Left lung (tissue), 14 donors: ENCODE measurements around the gene PIK3R1. TPM values are rescaled to one million over a fixed set of nuclear protein-coding genes. Genes with fewer than 3 reads are reported as not detected.

ENCODE experiments used
- ATAC-seq: fragments of 200-7000 bp; cut with Tn5 transposase; one replicate; pipeline ENCODE4 v1.9.1; 2020; ENCODE audit warnings: moderate library complexity
- DNase-seq, 4 donors: peaks; one replicate each; pipeline ENCODE4 v3.0.0-alpha.2; 2013 to 2020
- H3K27ac ChIP-seq, 2 donors: fragments of 200-600 bp; sonication (generic) in 1 of 2; one replicate each; pipeline versions ENCODE4 v1.5.0 to v1.8.0; 2020 to 2021
- H3K27me3 ChIP-seq, 2 donors: fragments of 200-600 bp; sonication (generic) in 1 of 2; one replicate each; pipeline versions ENCODE4 v1.5.0 to v1.8.0; 2020 to 2021
- H3K36me3 ChIP-seq, 2 donors: fragments of 200-600 bp; sonication (generic) in 1 of 2; one replicate each; pipeline versions ENCODE4 v1.5.0 to v1.8.0; 2020 to 2021
- H3K4me1 ChIP-seq, 2 donors: fragments of 200-600 bp; one replicate each; pipeline ENCODE4 v1.8.0; 2021
- H3K4me3 ChIP-seq, 2 donors: fragments of 200-600 bp; sonication (generic) in 1 of 2; one replicate each; pipeline versions ENCODE4 v1.5.0 to v1.8.0; 2020 to 2021; ENCODE audit warnings: mild to moderate bottlenecking in 1 of 2
- H3K9me3 ChIP-seq, 2 donors: fragments of 200-600 bp; sonication (generic) in 1 of 2; one replicate each; pipeline versions ENCODE4 v1.5.0 to v1.8.0; 2020 to 2021
- intact Hi-C, 2 donors: fragments of 100-400 bp; cut with DNase I; formaldehyde crosslinking; loops; one replicate each; pipeline versions ENCODE4 v1.11.2 to v1.14.2; 2022
- long read RNA-seq, 12 donors: library from polyadenylated mRNA in 2 of 12; unstranded in 2 of 12; transcript quantifications; one replicate each; pipeline ENCODE4 v2.0.0 and lab custom pipeline, GENCODE V29; 2019 to 2026
- polyA plus RNA-seq, 6 donors: library from polyadenylated mRNA; unstranded; fragments of 120-200 nt; gene quantifications; one replicate each; pipeline ENCODE4 v1.2.1, GENCODE V29; 2013; ENCODE audit not compliant: insufficient read length in 6 of 6
- total RNA-seq, 2 donors: library from RNA; stranded (reverse); fragmentation: NEBNext Ultra II Directional; extraction: Animal tissue kit (Norgen Biotek cat#: 25700); gene quantifications; one replicate each; pipeline ENCODE4 v1.2.1, GENCODE V29; 2021
- TF ChIP-seq, protein P1 (sequence below), 2 donors: fragments of 200-600 bp; sonication (generic) in 1 of 2; IDR thresholded peaks; one replicate each; pipeline versions ENCODE4 v1.5.0 to v1.8.0; 2021; ENCODE audit warnings: antibody characterized with exemption in 2 of 2
- donor health status: DM: no; HTN: yes; CAD: no.
- donor health status: DM: no; HTN: no; CAD: no.

The PIK3R1 gene
- 10 to 100 TPM; 70.9 to 89.4 TPM for total RNA-seq
- 10 to 100 TPM; 73.9 to 92.9 (median 80.5) TPM for polyA plus RNA-seq
- long read RNA-seq, donor 1, partial matches to known transcripts, result 70 of 78 reads
- long read RNA-seq, donor 1, other reads (novel, unspliced or antisense), result 0 of 78 reads
- long read RNA-seq, donor 2, full-length matches to known transcripts, result 10 of 94 reads
- long read RNA-seq, donor 2, partial matches to known transcripts, result 84 of 94 reads
- long read RNA-seq, donor 2, other reads (novel, unspliced or antisense), result 0 of 94 reads
- long read RNA-seq, donor 3, full-length matches to known transcripts, result 7 of 7 reads
- long read RNA-seq, donor 3, partial matches to known transcripts, result 0 of 7 reads
- long read RNA-seq, donor 3, other reads (novel, unspliced or antisense), result 0 of 7 reads
- long read RNA-seq, donor 4, full-length matches to known transcripts, result 1 of 11 reads
- long read RNA-seq, donor 4, partial matches to known transcripts, result 9 of 11 reads
- long read RNA-seq, donor 4, other reads (novel, unspliced or antisense), result 1 of 11 reads
- long read RNA-seq, donor 5, full-length matches to known transcripts, result 8 of 55 reads
- long read RNA-seq, donor 5, partial matches to known transcripts, result 47 of 55 reads
- long read RNA-seq, donor 5, other reads (novel, unspliced or antisense), result 0 of 55 reads
- long read RNA-seq, donor 6, partial matches to known transcripts, result 64 of 67 reads
- long read RNA-seq, donor 6, other reads (novel, unspliced or antisense), result 0 of 67 reads
- long read RNA-seq, donor 7, full-length matches to known transcripts, result 10 of 18 reads
- long read RNA-seq, donor 7, partial matches to known transcripts, result 8 of 18 reads
- long read RNA-seq, donor 7, other reads (novel, unspliced or antisense), result 0 of 18 reads
- long read RNA-seq, donor 8, full-length matches to known transcripts, result 11 of 43 reads
- long read RNA-seq, donor 8, partial matches to known transcripts, result 32 of 43 reads
- long read RNA-seq, donor 8, other reads (novel, unspliced or antisense), result 0 of 43 reads
- long read RNA-seq, donor 9, result 0 reads
- long read RNA-seq, donor 10, partial matches to known transcripts, result 9 of 9 reads
- long read RNA-seq, donor 10, other reads (novel, unspliced or antisense), result 0 of 9 reads
- long read RNA-seq, donor 11, full-length matches to known transcripts, result 13 of 76 reads
- long read RNA-seq, donor 11, partial matches to known transcripts, result 63 of 76 reads
- long read RNA-seq, donor 11, other reads (novel, unspliced or antisense), result 0 of 76 reads
- long read RNA-seq, donor 12, full-length matches to known transcripts, result 8 of 39 reads
- long read RNA-seq, donor 12, partial matches to known transcripts, result 31 of 39 reads
- long read RNA-seq, donor 12, other reads (novel, unspliced or antisense), result 0 of 39 reads

GRCh38 chr5:68215208-68215897, at the start of gene PIK3R1:
PIK3R1 (plus strand) TSS chr5:68215756; CDS start chr5:68226676, 10,920 bp downstream.
- Histone ChIP-seq H3K4me1 (peaks cover 10 to 42% of the 10 kb centered on the region in 2 donors), H3K27ac (peak within 1 kb of the TSS; percentile 98), H3K36me3 (no peaks in the 10 kb centered on the region), H3K27me3 (no peaks in the 10 kb centered on the region), H3K9me3 (peaks cover 0 to 9% of the 10 kb centered on the region in 2 donors), H3K4me3 (peak within 1 kb of the TSS; percentile 85 to 95)
- intact Hi-C loops, result no loop called here
- ATAC-seq (peak; percentile 93), DNase-seq (peak; percentile 95 to 99 (median 96))
- TF ChIP-seq, protein P1, sequence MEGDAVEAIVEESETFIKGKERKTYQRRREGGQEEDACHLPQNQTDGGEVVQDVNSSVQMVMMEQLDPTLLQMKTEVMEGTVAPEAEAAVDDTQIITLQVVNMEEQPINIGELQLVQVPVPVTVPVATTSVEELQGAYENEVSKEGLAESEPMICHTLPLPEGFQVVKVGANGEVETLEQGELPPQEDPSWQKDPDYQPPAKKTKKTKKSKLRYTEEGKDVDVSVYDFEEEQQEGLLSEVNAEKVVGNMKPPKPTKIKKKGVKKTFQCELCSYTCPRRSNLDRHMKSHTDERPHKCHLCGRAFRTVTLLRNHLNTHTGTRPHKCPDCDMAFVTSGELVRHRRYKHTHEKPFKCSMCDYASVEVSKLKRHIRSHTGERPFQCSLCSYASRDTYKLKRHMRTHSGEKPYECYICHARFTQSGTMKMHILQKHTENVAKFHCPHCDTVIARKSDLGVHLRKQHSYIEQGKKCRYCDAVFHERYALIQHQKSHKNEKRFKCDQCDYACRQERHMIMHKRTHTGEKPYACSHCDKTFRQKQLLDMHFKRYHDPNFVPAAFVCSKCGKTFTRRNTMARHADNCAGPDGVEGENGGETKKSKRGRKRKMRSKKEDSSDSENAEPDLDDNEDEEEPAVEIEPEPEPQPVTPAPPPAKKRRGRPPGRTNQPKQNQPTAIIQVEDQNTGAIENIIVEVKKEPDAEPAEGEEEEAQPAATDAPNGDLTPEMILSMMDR (IDR thresholded peaks at IDR 0.05), result peak; percentile 33 to 63

DNA sequence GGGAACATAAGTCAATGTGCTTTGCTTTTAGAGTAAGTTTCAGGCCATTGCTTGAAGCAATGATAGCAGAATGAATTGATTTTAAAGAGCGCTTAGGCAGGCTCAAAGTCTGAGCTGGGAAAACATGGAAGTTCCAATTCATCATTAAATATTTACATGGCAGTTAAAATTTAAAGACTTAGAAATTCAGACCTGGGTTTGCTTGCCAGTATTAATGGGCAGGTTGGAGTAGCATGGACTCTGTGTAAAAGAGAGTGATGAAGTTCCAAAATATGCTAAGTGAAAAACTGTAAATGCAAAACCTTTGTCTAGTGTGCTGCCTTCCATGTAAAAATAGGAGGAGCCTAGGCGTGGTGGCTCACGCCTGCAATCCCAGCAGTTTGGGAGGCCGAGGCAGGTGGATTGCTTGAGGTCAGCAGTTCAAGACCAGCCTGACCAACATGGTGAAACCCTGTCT, 48.3 kb upstream of the PIK3R1 start:
- no peaks in the 10 kb centered on the region for H3K9me3 ChIP-seq

GRCh38 chr5:68169903-68170302, 45.7 kb upstream of the PIK3R1 start:
- Histone ChIP-seq H3K9me3 (no peaks in the 10 kb centered on the region), H3K36me3 (no peaks in the 10 kb centered on the region), H3K27me3 (no peaks in the 10 kb centered on the region), H3K4me1 (no peaks in the 10 kb centered on the region), H3K4me3 (no peak overlapping the region), H3K27ac (no peak overlapping the region)
- TF ChIP-seq, protein P1 (IDR thresholded peaks at IDR 0.05), result no peak
- intact Hi-C loops, result no loop called here
- no peak for ATAC-seq
- peak in 2 of 4 donors; percentile 92 to 94 for DNase-seq

More for the DNA sequence above, 48.3 kb upstream of the PIK3R1 start:
- Histone ChIP-seq H3K4me3 (no peak overlapping the region), H3K27ac (no peak overlapping the region), H3K36me3 (no peaks in the 10 kb centered on the region), H3K4me1 (no peaks in the 10 kb centered on the region), H3K27me3 (no peaks in the 10 kb centered on the region)
- TF ChIP-seq, protein P1 (IDR thresholded peaks at IDR 0.05), result no peak
- intact Hi-C loops, result no loop called here
- no peak for ATAC-seq
- no peak for DNase-seq

DNA sequence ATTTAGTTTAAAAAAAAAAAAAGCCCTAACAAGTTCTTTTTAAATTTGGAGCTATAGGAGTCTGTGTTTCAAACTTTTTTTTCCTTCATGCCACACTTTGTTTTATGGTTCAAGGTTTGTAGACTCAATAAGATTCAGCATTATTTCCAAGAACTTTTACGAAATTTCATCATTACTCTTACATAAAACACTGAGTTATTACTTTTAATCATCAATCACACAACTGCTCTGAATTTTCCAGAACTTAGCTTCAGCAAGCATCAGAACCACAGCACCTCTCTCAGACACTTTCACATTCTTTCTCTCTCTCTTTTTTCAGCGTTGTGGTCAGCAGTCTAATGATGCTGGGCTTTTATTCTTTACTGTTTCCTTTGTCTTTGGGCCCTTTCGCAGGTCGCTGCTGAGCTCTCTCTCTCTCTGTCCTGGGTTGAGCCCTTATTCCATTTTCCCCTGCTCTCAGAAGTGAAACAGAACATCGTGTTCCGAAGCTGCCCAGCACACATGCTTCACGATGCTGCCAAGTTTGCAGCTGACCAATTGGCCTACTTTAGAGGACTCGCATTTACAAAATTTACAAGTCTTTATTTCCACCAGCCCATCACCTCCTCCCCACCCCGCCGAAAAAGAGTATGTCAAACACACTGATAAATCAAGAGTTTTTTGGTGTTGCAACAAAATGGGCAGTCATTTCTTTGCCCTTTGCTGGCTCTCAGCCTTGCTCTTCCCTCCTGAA, 44.6 kb upstream of the PIK3R1 start:
- peak in 2 of 4 donors; percentile 36 to 46 for DNase-seq
- intact Hi-C loops, result no loop called here
- H3K27ac ChIP-seq, result peak overlapping the region in 1 of 2 donors; percentile 57
- no peaks in the 10 kb centered on the region for H3K9me3 ChIP-seq
- no peaks in the 10 kb centered on the region for H3K36me3 ChIP-seq
- H3K4me3 ChIP-seq, result no peak overlapping the region
- H3K4me1 ChIP-seq, result no peaks in the 10 kb centered on the region
- no peaks in the 10 kb centered on the region for H3K27me3 ChIP-seq
- TF ChIP-seq, protein P1 (IDR thresholded peaks at IDR 0.05), result no peak
- ATAC-seq, result peak; percentile 60
